Fibroblast of villous mesenchyme (primary cell): ENCODE measurements around the gene C1orf21. TPM values are rescaled to one million over a fixed set of nuclear protein-coding genes. Genes with fewer than 3 reads are reported as not detected.

ENCODE experiments used
- DNase-seq: peaks from one replicate; pipeline ENCODE4 v3.0.0-alpha.2; 2010; ENCODE audit warnings: low read depth
- H3K4me3 ChIP-seq: 2 replicates; pipeline ENCODE4 v1.5.1; 2011; ENCODE audit warnings: low read depth, mild to moderate bottlenecking, low read length
- CTCF ChIP-seq: IDR thresholded peaks from 2 replicates; pipeline ENCODE4 v1.5.1; 2012; ENCODE audit warnings: low read depth, mild to moderate bottlenecking, low read length; ENCODE audit not compliant: insufficient read depth
- total RNA-seq: library from RNA; depleted of rRNA; stranded (reverse); fragments of >200 nt; gene quantifications from 2 replicates; pipeline ENCODE4 v1.2.3, GENCODE V29; 2012

Gene C1orf21
- total RNA-seq, 1 donor, result 3.5 TPM

GRCh38 chr1:184535191-184535970 lies 148.6 kb downstream of the C1orf21 start:
- H3K4me3 ChIP-seq, result no peak overlapping the region
- peak; percentile 97 for DNase-seq
- TF ChIP-seq CTCF, result no peak

DNA sequence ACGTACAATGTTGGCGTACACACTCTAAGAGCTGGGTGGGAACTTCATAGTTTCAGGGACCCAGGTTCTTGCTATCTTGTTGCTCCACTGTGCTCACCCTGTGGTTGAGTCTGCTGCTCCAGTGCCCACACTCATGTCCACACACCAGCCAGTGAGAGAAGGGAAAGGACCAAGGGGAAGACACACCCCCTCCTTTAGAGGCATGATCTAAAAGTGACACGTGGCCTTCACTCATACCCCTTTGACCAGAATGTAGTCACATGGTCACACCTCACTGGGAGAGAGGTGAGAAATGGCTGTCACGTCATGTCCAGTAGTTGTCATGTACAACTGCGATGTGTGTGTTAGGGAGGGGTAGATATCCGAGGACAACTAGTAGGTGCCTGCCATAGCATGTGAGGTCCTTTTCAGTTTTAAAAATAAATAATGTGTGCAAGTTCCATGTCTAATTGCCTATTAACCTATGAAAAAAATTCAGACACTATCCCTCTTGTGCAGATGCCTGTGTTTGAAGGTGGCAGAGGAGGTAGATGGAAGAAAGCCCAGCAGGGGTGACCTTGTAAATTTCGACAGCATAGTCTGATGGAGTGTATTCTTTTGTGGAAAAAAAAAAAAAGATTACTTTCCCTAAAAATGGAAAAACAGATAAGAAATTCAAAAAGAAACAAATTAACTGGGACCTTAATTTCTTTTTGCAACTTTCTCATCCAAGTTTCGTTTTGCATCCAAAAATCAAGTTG lies 149.6 kb downstream of the C1orf21 start:
- no peak for DNase-seq
- no peak for TF ChIP-seq CTCF
- H3K4me3 ChIP-seq, result no peak overlapping the region

- no peak overlapping the region for H3K4me3 ChIP-seq
- TF ChIP-seq CTCF, result no peak
- no peak for DNase-seq
Measured at GRCh38 chr1:184539580-184539979, 152.8 kb downstream of the C1orf21 start.

GRCh38 chr1:184541537-184542152 lies 154.8 kb downstream of the C1orf21 start:
- no peak for TF ChIP-seq CTCF

GRCh38 chr1:184542291-184542690 lies 155.5 kb downstream of the C1orf21 start:
- no peak for TF ChIP-seq CTCF
- H3K4me3 ChIP-seq, result no peak overlapping the region
- DNase-seq, result no peak

More at GRCh38 chr1:184541537-184542152, 154.8 kb downstream of the C1orf21 start:
- H3K4me3 ChIP-seq, result no peak overlapping the region
- DNase-seq, result peak; percentile 87

GRCh38 chr1:184545601-184546000 lies 158.8 kb downstream of the C1orf21 start:
- no peak for TF ChIP-seq CTCF
- DNase-seq, result peak; percentile 52
- H3K4me3 ChIP-seq, result no peak overlapping the region
